HG02973 (cell line): ENCODE measurements around the gene EPHA8.

Experiments used
- ATAC-seq: cut with Tn5 transposase; IDR thresholded peaks from one replicate; pipeline ENCODE4 v1.9.1; 2021; ENCODE audit warnings: moderate library complexity; ENCODE audit not compliant: unreplicated experiment

Gene EPHA8

DNA sequence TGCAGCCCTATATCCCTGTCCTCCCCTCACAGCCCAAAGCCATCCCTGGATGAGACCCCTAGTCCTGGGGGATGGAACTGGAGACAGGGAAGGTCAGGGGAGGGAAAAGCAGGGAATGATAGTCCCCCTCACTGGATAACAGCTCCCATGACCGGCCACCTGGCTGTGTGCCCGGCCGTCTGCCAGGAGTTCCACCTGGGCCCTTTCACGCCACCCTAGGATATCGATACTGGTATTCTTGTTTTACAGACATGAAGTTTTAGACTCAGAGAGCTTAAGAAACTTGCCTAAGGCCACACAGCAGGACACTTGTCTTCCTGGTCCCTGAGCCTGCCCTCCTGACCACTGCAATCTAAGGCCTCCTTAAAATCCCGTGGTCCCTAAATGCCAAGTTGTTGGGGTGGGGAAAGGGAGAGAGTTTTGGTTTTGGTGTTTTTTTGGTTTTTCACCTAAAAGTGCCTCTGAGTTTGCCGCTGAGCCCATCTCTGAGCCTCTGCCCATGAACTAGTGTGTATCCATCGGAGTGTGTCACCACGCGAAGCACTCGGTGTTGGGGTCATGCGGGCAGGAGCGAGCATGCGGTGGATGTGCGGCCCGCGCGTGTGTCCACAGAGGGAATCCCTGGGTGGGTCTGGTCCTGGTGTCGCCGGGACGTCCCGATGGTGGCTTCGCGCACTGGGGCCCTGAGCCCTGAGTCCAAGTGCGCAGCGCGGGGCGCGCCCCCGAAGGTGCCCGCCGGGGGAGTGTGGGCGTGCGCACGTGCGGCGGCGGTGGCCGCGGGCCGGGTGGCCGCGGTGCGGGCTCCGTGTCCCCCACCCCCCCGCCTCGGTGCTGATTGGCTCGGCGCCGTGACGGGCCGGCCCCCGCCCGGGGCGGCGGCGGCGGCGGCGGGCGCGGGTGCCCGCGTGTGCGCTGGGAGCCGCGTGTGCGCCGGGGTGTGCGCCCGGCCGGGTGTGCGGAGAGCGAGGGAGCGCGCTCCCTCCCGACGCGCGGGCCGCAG, at the start of gene EPHA8:
EPHA8 (plus strand) TSS at position 906 of the 1,000 bp plus-strand sequence. CDS start 147 bp downstream, outside the sequence.
- no peak for ATAC-seq

DNA sequence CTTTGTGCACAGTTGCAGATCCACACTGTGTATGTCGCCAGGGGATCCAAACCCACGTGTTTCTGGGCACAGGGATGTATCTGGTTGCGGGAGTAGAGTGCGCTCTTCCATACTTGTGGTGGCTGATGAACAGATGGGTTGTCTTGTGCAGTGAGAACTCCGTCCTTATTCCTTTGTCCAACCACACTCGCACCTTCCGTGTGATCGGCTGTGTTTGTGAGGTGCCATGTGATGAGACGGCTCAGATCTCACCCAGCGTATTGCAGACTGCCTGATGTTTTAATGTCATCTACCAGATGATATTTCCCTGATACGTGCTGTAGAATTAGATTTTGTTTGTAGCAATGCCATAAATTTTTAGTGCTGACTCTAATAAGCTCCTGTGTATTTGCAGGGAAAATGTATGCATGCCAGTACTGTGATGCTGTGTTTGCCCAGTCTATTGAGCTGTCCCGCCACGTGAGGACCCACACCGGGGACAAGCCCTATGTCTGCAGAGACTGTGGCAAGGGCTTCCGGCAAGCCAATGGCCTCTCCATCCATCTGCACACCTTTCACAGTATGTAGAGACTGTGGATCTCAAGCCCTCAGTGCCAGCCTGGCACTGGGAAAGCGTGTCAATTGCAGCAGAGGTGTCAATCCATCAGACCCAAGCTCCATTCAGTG, 46.2 kb upstream of the EPHA8 start:
- ATAC-seq: no peak

DNA sequence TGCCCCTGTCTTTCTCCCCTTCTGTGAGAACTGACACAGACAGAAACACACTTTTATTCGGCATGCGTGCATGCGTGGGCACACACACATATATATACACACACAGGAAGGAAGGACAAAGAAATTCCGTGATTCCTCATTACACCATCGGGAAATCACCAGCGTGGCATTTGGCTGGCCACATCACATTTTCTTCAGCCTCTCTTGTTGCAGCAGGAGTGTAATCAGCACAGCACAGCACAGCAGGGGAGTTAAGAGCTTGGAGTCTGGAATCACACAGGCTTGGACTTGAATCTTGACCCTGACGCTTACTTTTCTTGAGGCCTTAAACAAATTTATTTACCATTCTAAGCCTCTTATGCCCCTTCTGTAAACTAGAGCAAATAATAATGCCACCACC, 45.3 kb upstream of the EPHA8 start:
- no peak for ATAC-seq

GRCh38 chr1:22518379-22518778, 44.9 kb upstream of the EPHA8 start:
- ATAC-seq: no peak

DNA sequence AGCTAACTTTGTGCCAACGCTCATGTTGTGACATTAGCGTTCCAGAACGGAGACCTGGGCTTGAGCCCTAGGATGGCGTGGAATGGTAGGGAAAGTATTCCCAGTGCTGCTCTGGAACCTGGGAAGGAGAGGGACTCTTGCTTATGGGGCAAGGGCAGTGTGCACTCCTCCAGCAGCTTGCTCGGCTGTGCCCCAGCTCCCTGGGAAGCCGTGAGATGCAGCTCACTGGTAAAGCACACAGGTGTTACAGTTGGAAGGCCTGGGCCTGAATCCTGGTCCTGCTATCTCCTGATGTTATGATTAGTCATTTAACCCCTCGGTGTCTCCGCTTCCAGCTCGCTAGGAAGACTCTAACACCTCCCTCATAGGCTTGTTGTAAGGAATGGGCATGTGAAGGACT, 42.4 kb upstream of the EPHA8 start:
- ATAC-seq: no peak

- ATAC-seq: no peak
These were observed 41.6 kb upstream of the EPHA8 start for GRCh38 chr1:22521692-22522091.

- ATAC-seq: no peak
These were observed 41.0 kb upstream of the EPHA8 start for GRCh38 chr1:22522221-22522743.

DNA sequence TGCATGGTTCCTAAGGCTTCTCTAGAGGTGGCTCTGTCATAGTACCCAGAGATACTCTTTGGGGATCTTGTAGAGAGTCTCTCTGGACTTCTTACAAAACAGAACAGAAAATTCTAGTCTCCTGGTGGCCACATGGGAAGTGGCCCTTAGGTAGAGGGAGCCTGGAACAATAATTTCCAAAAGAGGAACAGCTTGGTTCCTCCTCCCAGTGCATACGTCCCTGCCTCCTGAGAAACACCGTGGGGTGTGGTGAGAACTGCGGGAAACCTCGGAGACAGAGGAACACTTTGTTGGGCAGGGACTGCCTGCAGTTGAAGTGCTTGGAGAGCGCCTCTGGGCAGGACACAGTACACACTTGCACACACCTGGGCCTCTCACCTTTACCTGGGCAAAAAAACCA, 38.8 kb upstream of the EPHA8 start:
- ATAC-seq: no peak

GRCh38 chr1:22525211-22525610, 38.1 kb upstream of the EPHA8 start:
- no peak for ATAC-seq

DNA sequence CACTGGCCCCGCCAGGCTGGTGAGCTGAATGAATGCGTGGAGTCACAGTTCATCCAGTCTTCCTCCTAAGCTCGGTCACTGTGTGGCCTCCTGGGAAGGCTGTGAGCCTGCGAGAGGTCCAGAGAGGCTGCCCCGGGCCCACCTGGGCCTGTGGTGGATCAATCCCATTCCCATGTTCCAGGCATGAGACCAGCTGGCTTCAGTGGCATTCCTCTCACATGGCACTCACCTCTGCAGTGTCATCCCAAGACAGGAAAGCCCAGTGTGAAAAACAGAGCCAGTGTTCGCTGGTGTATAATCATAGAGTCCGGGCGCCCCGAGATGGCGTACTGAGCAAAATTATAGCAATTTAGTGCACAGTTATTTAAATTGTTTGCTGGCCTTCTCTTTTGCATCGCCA, 37.6 kb upstream of the EPHA8 start:
- ATAC-seq: no peak

GRCh38 chr1:22526098-22526497, 37.2 kb upstream of the EPHA8 start:
- no peak for ATAC-seq

DNA sequence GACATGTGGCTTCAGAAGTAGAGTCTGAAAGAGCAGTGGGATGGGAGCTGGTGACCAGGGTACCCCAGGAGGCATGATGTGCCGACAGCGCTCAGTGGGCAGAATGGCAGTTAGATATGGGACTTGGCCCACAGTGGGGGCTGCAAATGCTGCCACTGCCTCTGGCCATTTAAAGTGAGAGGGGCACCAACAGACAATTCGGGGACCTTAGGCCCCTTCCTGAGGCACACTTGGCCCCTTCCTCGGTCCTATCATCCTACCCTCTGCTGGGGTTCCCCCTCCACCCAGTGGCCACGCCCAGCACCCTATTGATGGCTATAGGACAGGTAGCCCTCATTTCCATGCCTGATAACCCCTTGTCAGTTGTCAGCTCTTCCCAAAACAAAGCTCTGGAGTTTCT, 36.6 kb upstream of the EPHA8 start:
- no peak for ATAC-seq

GRCh38 chr1:22527122-22527521, 36.2 kb upstream of the EPHA8 start:
- no peak for ATAC-seq

- ATAC-seq: no peak
These were observed 35.6 kb upstream of the EPHA8 start for GRCh38 chr1:22527555-22528296.

DNA sequence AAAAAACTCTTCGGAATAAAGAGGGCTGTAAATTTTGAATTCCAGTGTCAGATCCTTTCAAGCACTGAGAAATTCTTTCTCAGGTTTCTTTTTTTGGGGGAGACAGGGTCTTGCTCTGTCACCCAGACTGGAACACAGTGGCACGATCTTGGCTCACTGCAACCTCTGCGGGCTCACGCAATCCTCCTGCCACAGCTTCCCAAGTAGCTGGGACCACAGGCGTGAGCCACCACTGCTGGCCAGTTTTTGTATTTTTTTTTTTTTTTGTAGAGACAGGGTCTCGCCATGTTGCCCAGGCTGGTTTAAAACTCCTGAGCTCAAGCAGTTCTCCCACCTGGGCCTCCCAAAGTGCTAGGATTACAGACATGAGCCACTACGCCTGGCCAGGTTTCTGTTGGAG, 34.8 kb upstream of the EPHA8 start:
- no peak for ATAC-seq

- no peak for ATAC-seq
These were observed 33.2 kb upstream of the EPHA8 start for GRCh38 chr1:22529901-22530621.

- no peak for ATAC-seq
These were observed 32.6 kb upstream of the EPHA8 start for GRCh38 chr1:22530715-22531114.

DNA sequence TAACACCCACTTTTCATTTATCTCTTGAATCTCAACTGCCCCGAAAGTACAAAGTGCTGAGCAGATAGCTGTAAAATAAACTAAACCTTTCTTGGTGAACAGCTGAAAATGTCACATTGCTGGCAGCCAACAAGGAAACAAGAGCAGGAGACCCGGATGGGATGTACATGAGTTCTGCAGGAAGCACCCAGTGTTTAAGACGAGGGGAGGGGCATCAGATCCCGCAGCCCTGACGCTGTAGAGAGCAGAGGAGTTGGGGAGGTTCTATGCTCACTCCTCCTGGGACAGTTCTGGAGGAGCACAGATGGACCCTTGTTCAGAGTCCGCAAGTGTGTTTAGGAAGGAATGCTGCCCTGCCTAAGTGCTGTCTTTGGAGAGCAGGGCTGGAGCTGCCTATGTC, 32.0 kb upstream of the EPHA8 start:
- no peak for ATAC-seq

DNA sequence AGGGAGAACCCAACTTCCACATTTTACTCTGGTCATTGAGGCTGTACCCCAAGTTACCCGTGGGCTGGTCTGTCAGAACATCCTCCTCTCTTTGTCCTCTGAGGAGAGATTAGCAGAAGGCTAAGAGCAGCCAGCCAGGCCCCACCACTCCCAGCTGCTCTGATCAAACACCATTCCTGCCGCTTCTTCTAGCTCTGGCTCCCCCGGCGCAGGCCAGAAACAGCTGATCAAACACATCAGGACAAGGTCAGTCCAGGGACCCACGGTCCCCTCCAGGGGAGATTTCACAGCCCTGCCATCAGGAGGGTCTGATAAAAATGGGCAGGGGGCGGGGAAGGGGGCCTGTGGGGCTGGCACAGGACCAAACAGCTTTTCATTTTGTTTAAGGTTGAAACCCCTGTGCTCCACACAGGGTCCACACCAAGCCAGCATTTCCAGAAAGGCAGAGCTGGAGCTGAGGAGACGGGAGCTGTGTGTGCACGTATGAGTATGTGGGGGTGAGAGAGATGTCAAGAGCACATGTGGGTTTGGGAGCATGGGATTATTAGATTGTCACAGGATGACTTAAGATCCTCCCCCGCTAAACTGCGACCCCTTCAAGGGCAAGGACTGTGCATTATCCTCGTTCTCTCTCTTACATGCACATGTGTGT, 29.9 kb upstream of the EPHA8 start:
- no peak for ATAC-seq

DNA sequence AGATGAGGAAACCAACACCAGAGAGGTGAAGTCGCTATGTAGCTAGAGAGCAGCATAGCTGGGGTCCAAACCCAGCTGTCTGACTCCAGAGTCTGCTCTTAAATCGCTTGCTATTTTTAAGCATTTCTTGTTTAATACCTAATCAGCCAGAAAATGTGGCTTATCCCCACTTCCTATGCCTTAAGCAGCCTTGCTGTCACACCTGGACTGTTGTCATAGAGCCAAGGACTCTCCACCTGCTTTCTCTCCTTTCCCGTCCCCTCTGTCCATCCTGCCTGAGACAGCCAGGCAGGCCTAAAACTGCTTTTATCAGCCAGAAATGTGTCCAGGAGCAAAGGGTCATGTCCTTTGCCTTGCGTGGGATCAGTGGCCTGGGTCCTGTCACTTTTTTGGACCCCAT, 28.3 kb upstream of the EPHA8 start:
- ATAC-seq: no peak
